A673 (cell line): ENCODE data around the gene ZNF576. TPM values are rescaled to one million over a fixed set of nuclear protein-coding genes. Genes with fewer than 3 reads are reported as not detected.

Experiments
- BruUV-seq: library from RNA; stranded (reverse); fragments of 400-500 nt; replicated peaks from 2 replicates; lab custom pipeline; 2021; lab: Mats Ljungman, UMichigan
- CTCF ChIA-PET: fragments of 300-600 bp; sonication (Branson Sonifier 250); formaldehyde crosslinking; loops from one replicate; lab custom pipeline; 2022; ENCODE audit warnings: antibody characterized with exemption; lab: Charles Lee
- POLR2A ChIA-PET: fragments of 300-600 bp; sonication (Branson Sonifier 250); formaldehyde crosslinking; loops from one replicate; lab custom pipeline; 2022; ENCODE audit warnings: antibody characterized with exemption; ENCODE audit not compliant: low non-redundant PET; lab: Charles Lee
- DNase-seq: peaks from one replicate; pipeline ENCODE4 v3.0.0-alpha.2; 2015; ENCODE audit warnings: low spot score
- H3K27ac ChIP-seq: fragments of 200-600 bp; sonication (generic); 2 replicates; pipeline ENCODE4 v1.5.1; 2016; ENCODE audit warnings: mixed run types, low read depth, mild to moderate bottlenecking, mixed read lengths, antibody characterized with exemption, low read length; ENCODE audit not compliant: poor library complexity, severe bottlenecking
- H3K27me3 ChIP-seq: fragments of 200-600 bp; sonication (generic); replicated peaks from 2 replicates; pipeline ENCODE4 v1.6.1; 2017; ENCODE audit warnings: mixed run types, low read depth, mild to moderate bottlenecking, mixed read lengths, antibody characterized with exemption, low read length; ENCODE audit not compliant: insufficient read depth, poor library complexity
- H3K36me3 ChIP-seq: fragments of 200-600 bp; sonication (generic); 2 replicates; pipeline ENCODE4 v1.6.1; 2016; ENCODE audit warnings: mixed run types, mild to moderate bottlenecking, mixed read lengths, antibody characterized with exemption, low read length; ENCODE audit not compliant: insufficient read depth, poor library complexity, severe bottlenecking
- H3K4me1 ChIP-seq: fragments of 200-600 bp; sonication (generic); 2 replicates; pipeline ENCODE4 v1.6.1; 2017; ENCODE audit warnings: mixed run types, mild to moderate bottlenecking, mixed read lengths, antibody characterized with exemption, low read length; ENCODE audit not compliant: insufficient read depth, poor library complexity, severe bottlenecking
- H3K4me3 ChIP-seq: fragments of 200-600 bp; sonication (generic); 2 replicates; pipeline ENCODE4 v1.5.1; 2016; ENCODE audit warnings: low read depth, mixed run types, mild to moderate bottlenecking, mixed read lengths, low read length; ENCODE audit not compliant: poor library complexity, severe bottlenecking
- H3K9me3 ChIP-seq: fragments of 200-600 bp; sonication (generic); 2 replicates; pipeline ENCODE4 v1.6.1; 2016; ENCODE audit warnings: mixed run types, low read depth, mild to moderate bottlenecking, mixed read lengths, antibody characterized with exemption, low read length; ENCODE audit not compliant: poor library complexity, severe bottlenecking
- CTCF ChIP-seq: fragments of 300-800, 200-600 bp; sonication (generic); conservative IDR thresholded peaks from 2 replicates; pipeline ENCODE4 v1.5.1; 2017; ENCODE audit warnings: low read depth, mild to moderate bottlenecking, antibody characterized with exemption, low read length, moderate library complexity, mixed read lengths
- EZH2 ChIP-seq: fragments of 200-600 bp; sonication (generic); IDR thresholded peaks from 2 replicates; pipeline ENCODE4 v1.6.1; 2017; ENCODE audit warnings: borderline replicate concordance, low read depth, mild to moderate bottlenecking, mixed read lengths, antibody characterized with exemption, low read length; ENCODE audit not compliant: poor library complexity, severe bottlenecking
- intact Hi-C: fragments of 100-400 bp; cut with micrococcal nuclease; formaldehyde crosslinking; loops from one replicate; pipeline ENCODE4 v1.10.0; 2022; ENCODE audit not compliant: unreplicated experiment
- total RNA-seq: library from RNA; stranded (reverse); gene quantifications from 2 replicates; pipeline ENCODE4 v1.2.3, GENCODE V29; 2021

The ZNF576 gene
- total RNA-seq, 1 experiment from 2014 or later, result 20.3 TPM

GRCh38 chr19:43625918-43626579, 29.7 kb downstream of the ZNF576 start:
- Histone ChIP-seq H3K9me3 (no peaks in the 10 kb centered on the region), H3K27me3 (no peaks in the 10 kb centered on the region), H3K27ac (no peak overlapping the region), H3K36me3 (peaks cover 6% of the 10 kb centered on the region), H3K4me3 (no peak overlapping the region), H3K4me1 (no peaks in the 10 kb centered on the region)
- BruUV-seq, result no TSS peak
- CTCF ChIA-PET, result interaction anchor here (0.5 kb wide), 1 partner anchor 140 kb away, joined by 3 read pairs; no protein-coding TSS in a partner anchor
- no peak for TF ChIP-seq EZH2
- no peak for TF ChIP-seq CTCF
- DNase-seq, result peak; percentile 40
- intact Hi-C loops, result no loop called here
- POLR2A ChIA-PET, result no interaction called here

GRCh38 chr19:43626838-43627237, 30.4 kb downstream of the ZNF576 start:
- H3K9me3 ChIP-seq, result no peaks in the 10 kb centered on the region
- CTCF ChIA-PET, result interaction anchor here (0.5 kb wide), 1 partner anchor 139 kb away, joined by 3 read pairs; no protein-coding TSS in a partner anchor
- no peak overlapping the region for H3K27ac ChIP-seq
- H3K4me1 ChIP-seq, result no peaks in the 10 kb centered on the region
- no peaks in the 10 kb centered on the region for H3K27me3 ChIP-seq
- no peak for DNase-seq
- H3K36me3 ChIP-seq, result peaks cover 6% of the 10 kb centered on the region
- POLR2A ChIA-PET, result no interaction called here
- no peak for TF ChIP-seq CTCF
- no peak for TF ChIP-seq EZH2
- intact Hi-C loops, result no loop called here
- H3K4me3 ChIP-seq, result no peak overlapping the region
- BruUV-seq, result no TSS peak

- no TSS peak for BruUV-seq
- ChIA-PET POLR2A (no interaction called here), CTCF (no interaction called here)
- H3K4me3 ChIP-seq, result no peak overlapping the region
- H3K27ac ChIP-seq, result no peak overlapping the region
- intact Hi-C loops, result no loop called here
- H3K36me3 ChIP-seq, result peaks cover 6% of the 10 kb centered on the region
- no peak for TF ChIP-seq EZH2
- no peak for TF ChIP-seq CTCF
- DNase-seq, result no peak
- no peaks in the 10 kb centered on the region for H3K4me1 ChIP-seq
- no peaks in the 10 kb centered on the region for H3K27me3 ChIP-seq
- no peaks in the 10 kb centered on the region for H3K9me3 ChIP-seq
Measured at GRCh38 chr19:43628646-43629326, 32.4 kb downstream of the ZNF576 start.
